ENCODE data around the gene ZNF563.
"Not testable (repeated sequence)": the region's sequence is repeated elsewhere in the genome, so short reads cannot be mapped to it uniquely, and the experiment has no call there.

ZNF563 gene

DNA sequence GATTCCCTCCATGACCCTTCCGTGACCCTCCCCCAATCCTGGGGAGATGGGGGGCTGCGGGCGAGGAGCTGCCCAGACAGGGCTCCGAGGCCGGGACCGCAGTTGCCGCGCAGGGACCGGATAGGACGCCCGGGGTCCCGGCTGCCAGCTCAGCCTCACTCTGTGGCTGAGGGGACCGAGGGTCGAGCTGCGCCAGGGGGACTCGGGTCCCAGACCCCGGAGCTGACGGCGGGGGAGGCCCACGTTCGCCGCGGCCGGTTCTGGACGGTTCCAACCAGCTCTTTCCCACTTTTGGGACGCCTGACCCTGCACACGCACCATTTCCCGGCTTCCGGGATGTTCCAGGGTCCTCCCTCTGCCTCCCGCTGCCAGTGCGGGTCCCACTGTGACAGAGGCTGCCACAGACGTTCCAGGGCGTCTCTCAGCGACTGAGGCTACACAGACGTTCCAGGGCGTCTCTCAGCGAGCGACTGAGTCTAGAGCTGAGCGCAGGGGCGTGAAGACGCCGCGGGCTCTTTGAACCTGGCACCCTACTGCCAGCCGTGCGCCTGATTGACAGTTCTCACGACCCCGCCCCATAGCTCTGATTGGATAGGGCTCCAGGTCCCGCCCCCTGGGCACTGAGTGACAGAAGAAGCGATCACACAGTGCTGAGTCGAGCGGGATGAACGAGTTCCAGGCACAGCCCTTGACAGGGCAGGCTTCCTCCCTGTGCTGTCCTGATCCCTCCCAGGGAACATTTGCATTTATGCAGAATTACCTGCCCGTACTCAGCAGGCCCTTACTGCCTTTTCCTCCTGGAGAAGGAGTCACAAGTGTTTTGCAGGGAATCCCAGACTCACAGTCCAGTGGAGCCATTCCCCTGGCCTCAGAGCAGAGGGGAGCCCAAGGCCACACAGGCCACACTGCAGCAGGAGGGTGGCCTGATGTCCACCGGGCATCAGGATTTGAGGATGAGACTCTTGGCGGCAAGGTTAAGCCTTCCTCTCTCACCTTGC is at the start of gene ZNF563:
ZNF563 (minus strand) TSS at position 472 of the 998 bp plus-strand sequence; CDS start at position 321, 151 bp downstream.
- Histone ChIP-seq H3K36me3 (ENCODE audit: control insufficient read depth, insufficient read depth, low read length) (no peaks in the 10 kb centered on the region), H3K27ac (ENCODE audit: low read depth, low read length) (peak within 1 kb of the TSS; percentile 50), H3K9me3 (ENCODE audit: control insufficient read depth, insufficient read depth, low read length) (no peaks in the 10 kb centered on the region; the same call in none of the 2 replicates), H3K27me3 (ENCODE audit: control insufficient read depth, insufficient read depth, low read length) (peaks cover 15% of the 10 kb centered on the region), H3K9ac (ENCODE audit: low read depth, low read length) (peak within 1 kb of the TSS; percentile 42), H3K4me1 (ENCODE audit: control insufficient read depth, insufficient read depth, low read length) (peaks cover 13% of the 10 kb centered on the region; the same call in 1 of the 2 replicates), H3K4me3 (ENCODE audit: low read depth, low read length) (peak within 1 kb of the TSS; percentile 81)

GRCh38 chr19:12380444-12380737 is 47.0 kb upstream of the ZNF563 start:
- H3K27ac ChIP-seq (ENCODE audit: low read depth, low read length), result no peak overlapping the region
- H3K4me1 ChIP-seq (ENCODE audit: control insufficient read depth, insufficient read depth, low read length), result no peaks in the 10 kb centered on the region
- no peaks in the 10 kb centered on the region for H3K36me3 ChIP-seq (ENCODE audit: control insufficient read depth, insufficient read depth, low read length)
- no peak overlapping the region for H3K9ac ChIP-seq (ENCODE audit: low read depth, low read length)
- peaks cover 56% of the 10 kb centered on the region for H3K9me3 ChIP-seq (ENCODE audit: control insufficient read depth, insufficient read depth, low read length)
- no peak overlapping the region for H3K4me3 ChIP-seq (ENCODE audit: low read depth, low read length)
- H3K27me3 ChIP-seq (ENCODE audit: control insufficient read depth, insufficient read depth, low read length), result no peaks in the 10 kb centered on the region

- no peak overlapping the region for H3K9ac ChIP-seq (ENCODE audit: low read depth, low read length)
- no peaks in the 10 kb centered on the region for H3K4me1 ChIP-seq (ENCODE audit: control insufficient read depth, insufficient read depth, low read length)
- no peaks in the 10 kb centered on the region for H3K27me3 ChIP-seq (ENCODE audit: control insufficient read depth, insufficient read depth, low read length)
- no peak overlapping the region for H3K4me3 ChIP-seq (ENCODE audit: low read depth, low read length)
- H3K36me3 ChIP-seq (ENCODE audit: control insufficient read depth, insufficient read depth, low read length), result no peaks in the 10 kb centered on the region
- H3K9me3 ChIP-seq (ENCODE audit: control insufficient read depth, insufficient read depth, low read length), result peaks cover 57% of the 10 kb centered on the region
- H3K27ac ChIP-seq (ENCODE audit: low read depth, low read length), result no peak overlapping the region
Measured at GRCh38 chr19:12379732-12380443, 46.5 kb upstream of the ZNF563 start.

GRCh38 chr19:12374026-12374425 is 40.6 kb upstream of the ZNF563 start:
- Histone ChIP-seq H3K9me3 (ENCODE audit: control insufficient read depth, insufficient read depth, low read length) (peaks cover 29% of the 10 kb centered on the region), H3K9ac (ENCODE audit: low read depth, low read length) (no peak overlapping the region), H3K27me3 (ENCODE audit: control insufficient read depth, insufficient read depth, low read length) (no peaks in the 10 kb centered on the region), H3K4me1 (ENCODE audit: control insufficient read depth, insufficient read depth, low read length) (no peaks in the 10 kb centered on the region), H3K27ac (ENCODE audit: low read depth, low read length) (no peak overlapping the region), H3K4me3 (ENCODE audit: low read depth, low read length) (no peak overlapping the region), H3K36me3 (ENCODE audit: control insufficient read depth, insufficient read depth, low read length) (no peaks in the 10 kb centered on the region)

DNA sequence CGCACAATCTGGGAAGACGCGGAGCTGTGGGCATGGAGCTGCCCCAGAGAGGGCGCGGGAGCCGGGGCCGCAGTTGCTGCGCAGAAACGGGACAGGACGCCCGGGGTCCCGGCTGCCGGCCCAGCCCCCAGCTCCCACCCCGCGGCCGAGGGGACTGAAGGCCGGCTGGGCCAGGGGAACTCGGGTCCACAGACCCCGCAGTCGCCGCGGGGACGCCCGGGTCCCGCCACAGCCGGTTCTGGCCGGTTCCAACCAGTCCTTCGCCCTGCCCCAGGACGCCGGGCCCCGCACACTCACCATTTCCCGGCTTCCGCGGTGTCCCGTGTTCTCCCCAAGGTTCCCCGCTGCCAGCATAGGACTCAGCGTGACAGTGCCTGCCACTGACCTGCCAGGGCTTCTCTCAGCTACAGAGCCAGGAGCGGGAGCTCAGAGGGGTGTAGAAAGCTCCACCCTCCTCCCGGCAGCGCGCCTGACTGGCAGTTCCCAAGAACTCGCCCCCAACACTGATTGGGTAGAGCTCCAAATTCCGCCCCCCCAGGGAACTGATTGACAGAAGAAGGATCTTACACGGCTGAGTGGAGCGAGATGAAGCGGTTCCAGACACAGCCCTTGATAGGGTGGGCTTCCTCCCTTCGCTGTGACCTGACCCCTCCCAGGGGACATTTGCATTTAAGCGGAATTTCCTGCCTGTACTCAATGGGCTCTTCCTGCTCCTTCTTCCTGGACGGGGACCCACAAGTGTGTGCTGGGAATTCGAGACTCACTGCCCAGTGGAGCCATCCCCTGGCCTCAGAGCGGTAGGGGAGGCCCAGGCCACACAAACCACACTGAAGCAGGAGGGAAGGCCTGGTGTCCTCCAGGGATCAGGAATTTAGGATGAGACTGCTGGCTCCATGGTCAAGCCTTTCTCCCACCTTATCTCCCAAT is 32.1 kb upstream of the ZNF563 start, which contains the start of gene ZNF442:
ZNF442 (minus strand) TSS at position 448 of the 927 bp plus-strand sequence. CDS start 2,052 bp downstream, outside the sequence.
- H3K9me3 ChIP-seq (ENCODE audit: control insufficient read depth, insufficient read depth, low read length), result peaks cover 17% of the 10 kb centered on the region

DNA sequence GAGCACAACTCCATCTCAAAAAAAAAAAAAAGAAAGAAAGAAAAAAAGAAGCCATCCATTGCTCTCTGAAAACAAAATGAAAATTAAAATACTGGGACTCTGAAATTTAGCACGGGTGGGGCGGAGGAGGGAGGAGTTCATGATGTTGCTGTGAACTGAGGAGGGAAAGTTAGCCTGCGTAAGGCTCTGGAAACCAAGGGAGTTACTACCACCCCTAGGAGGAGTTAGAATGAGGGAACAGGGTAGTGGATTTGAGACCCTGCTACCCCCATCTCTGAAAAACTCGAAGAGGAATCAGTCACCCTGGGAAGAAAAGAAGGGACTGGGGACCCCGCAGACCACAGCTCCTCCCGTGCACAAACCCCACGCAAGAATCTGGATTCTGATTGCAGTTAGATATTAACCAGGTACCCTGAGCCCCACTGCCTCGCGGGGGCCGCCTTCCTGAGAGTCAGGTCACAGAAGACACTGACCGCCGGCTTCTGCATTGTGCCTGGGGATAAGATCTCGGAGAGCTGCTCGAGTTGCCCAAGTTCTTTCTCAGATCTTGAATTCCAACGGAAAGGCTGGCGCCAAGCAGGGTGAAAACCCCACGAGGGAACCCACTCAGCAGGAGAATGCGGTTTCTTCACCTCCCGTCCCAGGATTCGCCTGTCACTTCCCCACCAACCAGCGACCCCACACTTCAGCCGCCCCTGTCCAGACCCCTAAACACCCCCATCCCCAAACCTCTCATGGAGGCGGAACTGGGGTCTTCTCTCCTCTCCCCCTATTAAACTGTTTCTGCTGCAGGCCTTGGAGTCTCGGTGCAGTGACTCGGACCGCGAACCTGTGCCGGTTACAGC is 31.2 kb upstream of the ZNF563 start:
- H3K9ac ChIP-seq (ENCODE audit: low read depth, low read length), result peak overlapping the region; percentile 74
- peak overlapping the region; percentile 76 for H3K4me3 ChIP-seq (ENCODE audit: low read depth, low read length)
- no peaks in the 10 kb centered on the region for H3K4me1 ChIP-seq (ENCODE audit: control insufficient read depth, insufficient read depth, low read length)
- H3K36me3 ChIP-seq (ENCODE audit: control insufficient read depth, insufficient read depth, low read length), result no peaks in the 10 kb centered on the region
- H3K9me3 ChIP-seq (ENCODE audit: control insufficient read depth, insufficient read depth, low read length), result peaks cover 15% of the 10 kb centered on the region
- peak overlapping the region; percentile 88 for H3K27ac ChIP-seq (ENCODE audit: low read depth, low read length)
- H3K27me3 ChIP-seq (ENCODE audit: control insufficient read depth, insufficient read depth, low read length), result peaks cover 9% of the 10 kb centered on the region

More for the DNA sequence above, 32.1 kb upstream of the ZNF563 start, which contains the start of gene ZNF442:
- Histone ChIP-seq H3K27ac (ENCODE audit: low read depth, low read length) (peak within 1 kb of the TSS; percentile 88), H3K27me3 (ENCODE audit: control insufficient read depth, insufficient read depth, low read length) (peaks cover 9% of the 10 kb centered on the region), H3K4me3 (ENCODE audit: low read depth, low read length) (peak within 1 kb of the TSS; percentile 76), H3K9ac (ENCODE audit: low read depth, low read length) (peak within 1 kb of the TSS; percentile 74), H3K36me3 (ENCODE audit: control insufficient read depth, insufficient read depth, low read length) (no peaks in the 10 kb centered on the region), H3K4me1 (ENCODE audit: control insufficient read depth, insufficient read depth, low read length) (no peaks in the 10 kb centered on the region)

DNA sequence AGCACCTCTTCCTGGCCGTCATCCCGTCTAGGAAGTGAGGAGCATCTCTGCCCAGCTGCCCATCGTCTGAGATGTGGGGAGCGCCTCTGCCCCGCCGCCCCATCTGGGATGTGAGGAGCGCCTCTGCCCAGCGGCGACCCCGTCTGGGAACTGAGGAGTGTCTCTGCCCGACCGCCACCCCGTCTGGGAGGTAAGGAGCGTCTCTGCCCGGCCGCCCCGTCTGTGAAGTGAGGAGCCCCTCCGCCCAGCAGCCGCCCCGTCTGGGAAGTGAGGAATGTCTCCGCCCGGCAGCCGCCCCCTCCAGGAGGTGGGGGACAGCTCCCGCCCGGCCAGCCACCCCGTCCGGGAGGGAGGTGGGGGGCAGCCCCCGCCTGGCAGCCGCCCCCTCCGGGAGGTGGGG is 28.8 kb upstream of the ZNF563 start:
- not testable (repeated sequence) for H3K4me3 ChIP-seq (ENCODE audit: low read depth, low read length); H3K27me3 ChIP-seq (ENCODE audit: control insufficient read depth, insufficient read depth, low read length); H3K27ac ChIP-seq (ENCODE audit: low read depth, low read length); H3K4me1 ChIP-seq (ENCODE audit: control insufficient read depth, insufficient read depth, low read length); H3K9ac ChIP-seq (ENCODE audit: low read depth, low read length); H3K36me3 ChIP-seq (ENCODE audit: control insufficient read depth, insufficient read depth, low read length)
- H3K9me3 ChIP-seq (ENCODE audit: control insufficient read depth, insufficient read depth, low read length), result peaks cover 21% of the 10 kb centered on the region

GRCh38 chr19:12353375-12353774 is 19.9 kb upstream of the ZNF563 start:
- no peak overlapping the region for H3K4me3 ChIP-seq (ENCODE audit: low read depth, low read length)
- no peaks in the 10 kb centered on the region for H3K27me3 ChIP-seq (ENCODE audit: control insufficient read depth, insufficient read depth, low read length)
- H3K4me1 ChIP-seq (ENCODE audit: control insufficient read depth, insufficient read depth, low read length), result no peaks in the 10 kb centered on the region
- H3K9ac ChIP-seq (ENCODE audit: low read depth, low read length), result no peak overlapping the region
- H3K36me3 ChIP-seq (ENCODE audit: control insufficient read depth, insufficient read depth, low read length), result peaks cover 15% of the 10 kb centered on the region
- H3K9me3 ChIP-seq (ENCODE audit: control insufficient read depth, insufficient read depth, low read length), result peaks cover 75% of the 10 kb centered on the region
- no peak overlapping the region for H3K27ac ChIP-seq (ENCODE audit: low read depth, low read length)

DNA sequence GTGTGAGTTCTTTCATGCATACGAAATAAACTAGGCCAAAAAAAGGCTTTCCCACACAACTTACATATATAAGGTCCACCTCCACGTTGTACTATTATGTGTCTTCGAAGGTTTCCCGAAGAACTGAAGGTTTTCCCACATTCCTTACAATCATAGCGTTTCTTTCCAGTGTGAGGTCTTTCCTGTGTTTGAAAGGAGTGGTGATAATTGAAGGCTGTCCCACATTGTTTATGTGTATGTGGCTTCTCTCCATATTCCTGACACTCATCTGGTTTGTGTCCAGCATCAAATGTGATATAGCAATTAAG is 17.4 kb upstream of the ZNF563 start:
- no peak overlapping the region for H3K9ac ChIP-seq (ENCODE audit: low read depth, low read length)
- peaks cover 88% of the 10 kb centered on the region for H3K9me3 ChIP-seq (ENCODE audit: control insufficient read depth, insufficient read depth, low read length)
- no peaks in the 10 kb centered on the region for H3K27me3 ChIP-seq (ENCODE audit: control insufficient read depth, insufficient read depth, low read length)
- H3K27ac ChIP-seq (ENCODE audit: low read depth, low read length), result no peak overlapping the region
- H3K4me3 ChIP-seq (ENCODE audit: low read depth, low read length), result peak overlapping the region; percentile 27; the same call in 1 of the 2 replicates
- H3K4me1 ChIP-seq (ENCODE audit: control insufficient read depth, insufficient read depth, low read length), result no peaks in the 10 kb centered on the region
- peaks cover 15% of the 10 kb centered on the region for H3K36me3 ChIP-seq (ENCODE audit: control insufficient read depth, insufficient read depth, low read length)

Measured in HUES48 (cell line).